HG03520 (cell line): Measurements from ENCODE around the gene COL4A1.

Experiments used
- ATAC-seq: cut with Tn5 transposase; IDR thresholded peaks from one replicate; pipeline ENCODE4 v1.9.1; 2021; ENCODE audit warnings: mild to moderate bottlenecking, moderate library complexity; ENCODE audit not compliant: unreplicated experiment

Gene COL4A1

DNA sequence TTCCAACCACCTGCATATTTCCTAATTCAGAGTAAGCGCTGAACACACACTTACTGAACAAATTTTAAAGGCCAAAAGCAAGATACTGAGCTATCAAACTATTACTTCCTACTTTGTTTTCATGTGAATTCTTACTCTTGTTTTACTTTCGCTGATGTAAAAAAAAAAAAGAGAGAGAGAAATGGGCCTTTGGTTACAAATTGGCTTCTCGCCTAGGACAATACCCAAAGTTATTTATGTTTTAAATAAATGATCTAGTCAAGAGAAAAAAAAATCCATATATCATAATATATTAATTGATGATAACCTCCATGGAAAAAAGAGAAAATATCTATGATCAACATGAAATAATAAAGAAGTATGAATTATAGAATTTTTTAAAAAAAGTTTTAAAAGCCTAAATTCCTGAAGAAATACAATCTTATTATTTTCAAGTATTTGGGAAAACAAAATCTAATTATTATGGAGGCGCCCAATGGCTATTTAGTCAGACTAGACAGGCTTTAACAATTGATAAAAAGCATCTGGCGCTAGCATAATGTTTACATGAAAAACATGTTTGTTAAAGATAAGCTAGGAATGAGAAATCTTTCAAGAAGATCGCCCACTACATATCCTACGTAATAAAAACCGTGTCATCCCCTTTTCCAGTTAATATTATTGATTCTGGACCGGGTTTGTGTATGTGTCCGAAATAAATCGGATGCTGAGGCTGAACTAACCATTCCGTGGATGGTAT is 9.0 kb downstream of the COL4A1 start:
- no peak for ATAC-seq

DNA sequence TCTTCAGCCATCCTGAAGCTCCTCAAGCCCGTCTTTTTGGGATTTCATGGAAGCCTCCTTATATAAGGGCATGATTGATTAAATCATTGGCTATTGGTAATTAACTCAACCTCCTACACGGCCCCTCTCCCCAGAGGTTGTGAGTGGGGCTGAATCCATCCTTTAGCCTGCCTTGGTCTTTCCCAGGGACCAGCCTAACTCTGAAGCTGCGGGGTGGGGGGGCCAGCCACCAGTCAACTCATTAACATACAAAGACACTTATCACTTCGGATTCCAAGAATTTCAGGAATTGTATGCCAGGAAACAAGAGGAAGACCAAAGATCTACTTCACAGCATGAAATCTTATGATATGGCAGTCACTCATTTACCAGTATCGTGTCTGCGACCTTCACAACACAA is 9.9 kb downstream of the COL4A1 start:
- ATAC-seq, result no peak

GRCh38 chr13:110294622-110295021 is 12.3 kb downstream of the COL4A1 start:
- no peak for ATAC-seq

GRCh38 chr13:110294146-110294545 is 12.8 kb downstream of the COL4A1 start:
- ATAC-seq, result no peak

GRCh38 chr13:110293649-110294048 is 13.3 kb downstream of the COL4A1 start:
- no peak for ATAC-seq

GRCh38 chr13:110293037-110293436 is 13.9 kb downstream of the COL4A1 start:
- no peak for ATAC-seq

DNA sequence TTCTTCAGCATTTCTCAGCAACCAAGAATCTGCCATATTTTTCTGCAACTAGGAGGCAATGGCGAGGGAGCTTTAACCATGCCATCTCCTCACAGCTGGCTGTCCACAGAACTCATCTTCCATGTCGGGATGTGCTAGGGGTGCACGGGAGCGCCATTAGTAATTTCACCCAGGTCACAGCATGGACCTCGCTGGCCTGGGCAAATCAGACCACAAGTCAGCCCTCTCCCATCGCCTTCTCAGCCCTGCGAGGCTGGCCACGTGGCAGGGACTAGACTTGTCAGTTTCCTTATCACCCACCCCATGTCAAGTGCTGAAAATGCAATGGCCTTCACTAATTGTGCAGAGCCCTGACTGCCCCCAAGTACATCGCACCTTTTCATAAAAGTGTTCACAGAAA is 15.7 kb downstream of the COL4A1 start:
- ATAC-seq, result no peak

DNA sequence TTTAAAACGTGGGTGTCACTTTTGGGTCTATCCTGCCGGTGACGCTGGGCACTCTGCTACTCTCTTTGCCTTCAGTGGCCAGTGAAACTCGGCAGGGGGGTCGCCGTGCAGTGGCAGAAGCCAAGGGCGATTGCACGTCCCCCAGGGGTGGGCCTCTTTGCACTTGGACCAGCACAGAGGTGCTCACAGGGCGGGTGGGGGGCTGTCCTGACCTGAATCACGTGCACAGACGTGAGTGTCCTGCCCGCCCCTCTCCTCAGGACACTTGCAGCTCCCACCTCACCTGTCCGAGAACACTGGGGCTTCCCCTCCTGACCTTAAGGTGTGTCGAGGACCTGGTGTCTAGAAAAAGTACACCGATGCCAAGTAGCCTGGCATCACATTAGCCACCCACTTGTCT is 16.1 kb downstream of the COL4A1 start:
- no peak for ATAC-seq

GRCh38 chr13:110290153-110290552 is 16.8 kb downstream of the COL4A1 start:
- no peak for ATAC-seq

- ATAC-seq, result no peak
These were observed 17.3 kb downstream of the COL4A1 start for GRCh38 chr13:110289661-110290060.

DNA sequence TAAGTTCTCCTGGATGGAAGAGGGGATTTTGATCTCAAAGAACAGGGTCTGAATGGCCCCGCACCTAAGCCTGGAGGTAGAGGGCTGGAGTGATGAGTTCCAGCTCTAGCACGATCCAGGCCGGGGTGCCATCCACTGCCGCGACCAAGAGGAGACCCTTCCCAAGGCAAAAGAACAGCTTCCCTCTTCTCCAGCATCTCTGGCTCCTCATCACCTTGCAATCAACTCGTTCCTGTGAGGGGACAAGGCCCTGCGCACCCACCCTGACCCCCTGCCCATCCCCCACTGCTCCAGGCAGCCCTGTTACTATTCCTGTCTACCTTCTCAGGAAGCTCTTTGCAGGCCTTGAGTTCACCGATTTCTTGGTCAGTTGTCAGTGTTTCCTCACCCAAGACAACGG is 17.8 kb downstream of the COL4A1 start:
- ATAC-seq, result no peak

- ATAC-seq, result no peak
These were observed 19.8 kb downstream of the COL4A1 start for GRCh38 chr13:110286833-110287819.

DNA sequence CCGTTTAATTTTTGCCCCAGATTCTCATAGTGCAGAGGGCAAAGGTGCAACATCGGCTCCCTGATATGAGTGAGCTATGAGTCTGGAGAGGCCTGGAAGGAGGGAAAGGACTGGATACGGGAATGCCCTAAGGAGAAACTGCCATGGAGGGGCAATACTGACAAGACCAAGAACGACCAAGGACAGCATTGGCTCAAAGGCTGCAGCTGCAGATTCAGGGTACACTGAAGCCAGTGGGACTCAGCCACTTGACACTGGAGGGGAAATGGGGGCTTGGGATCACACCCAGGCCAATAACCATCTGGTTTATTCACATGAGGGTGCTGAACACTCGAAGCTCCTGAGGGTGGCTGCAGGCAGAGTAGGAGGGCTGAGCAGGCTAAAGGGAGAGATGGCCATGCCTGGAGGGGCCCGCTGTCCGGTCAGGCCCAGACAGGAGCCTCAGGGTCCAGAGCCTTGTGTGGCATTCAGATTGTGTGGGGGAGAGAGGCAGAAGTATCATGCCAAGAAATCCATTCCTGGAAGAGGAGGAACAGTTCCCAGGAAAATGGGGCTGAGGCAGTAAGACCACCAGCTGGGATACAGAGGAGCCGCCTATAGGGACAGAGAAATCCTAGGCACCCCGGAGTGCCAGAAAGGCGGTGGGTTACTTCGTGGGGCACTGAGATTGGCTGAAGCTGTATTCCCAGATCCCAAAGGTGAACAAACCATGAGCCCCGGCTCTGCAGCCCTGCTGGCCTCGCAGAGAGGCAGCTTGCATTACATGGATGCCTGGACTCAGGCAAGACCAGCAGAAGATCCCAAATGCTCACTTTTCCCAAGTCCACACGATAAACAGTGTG is 20.7 kb downstream of the COL4A1 start:
- no peak for ATAC-seq

GRCh38 chr13:110284779-110285484 is 22.0 kb downstream of the COL4A1 start:
- ATAC-seq, result no peak

GRCh38 chr13:110283736-110284517 is 23.0 kb downstream of the COL4A1 start:
- no peak for ATAC-seq

DNA sequence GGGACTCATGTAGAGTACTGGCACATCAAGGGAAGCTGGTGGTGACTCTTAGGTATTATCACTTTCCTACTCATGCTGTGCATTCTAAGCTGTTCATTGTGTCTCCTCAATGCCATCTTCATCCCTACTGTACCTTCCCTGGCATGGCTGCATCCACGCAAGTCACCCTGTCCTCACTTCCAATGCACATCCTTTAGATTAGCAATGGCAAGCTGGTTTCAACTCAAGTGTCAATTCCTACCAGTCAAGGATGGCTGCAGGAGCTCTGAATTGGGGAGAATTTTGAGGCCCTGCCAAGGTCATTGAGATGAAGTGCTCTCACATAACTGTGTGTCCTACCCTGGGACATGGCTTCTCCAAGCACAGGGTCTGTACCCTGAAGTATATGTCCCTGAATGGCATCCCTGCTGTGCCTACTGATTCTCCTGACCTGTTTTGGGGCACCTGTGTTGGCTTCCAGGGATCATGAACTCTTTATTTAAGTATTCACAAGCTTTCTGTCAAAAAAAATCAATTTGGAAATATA is 24.6 kb downstream of the COL4A1 start:
- no peak for ATAC-seq

- no peak for ATAC-seq
These were observed 25.2 kb downstream of the COL4A1 start for GRCh38 chr13:110281736-110282135.

DNA sequence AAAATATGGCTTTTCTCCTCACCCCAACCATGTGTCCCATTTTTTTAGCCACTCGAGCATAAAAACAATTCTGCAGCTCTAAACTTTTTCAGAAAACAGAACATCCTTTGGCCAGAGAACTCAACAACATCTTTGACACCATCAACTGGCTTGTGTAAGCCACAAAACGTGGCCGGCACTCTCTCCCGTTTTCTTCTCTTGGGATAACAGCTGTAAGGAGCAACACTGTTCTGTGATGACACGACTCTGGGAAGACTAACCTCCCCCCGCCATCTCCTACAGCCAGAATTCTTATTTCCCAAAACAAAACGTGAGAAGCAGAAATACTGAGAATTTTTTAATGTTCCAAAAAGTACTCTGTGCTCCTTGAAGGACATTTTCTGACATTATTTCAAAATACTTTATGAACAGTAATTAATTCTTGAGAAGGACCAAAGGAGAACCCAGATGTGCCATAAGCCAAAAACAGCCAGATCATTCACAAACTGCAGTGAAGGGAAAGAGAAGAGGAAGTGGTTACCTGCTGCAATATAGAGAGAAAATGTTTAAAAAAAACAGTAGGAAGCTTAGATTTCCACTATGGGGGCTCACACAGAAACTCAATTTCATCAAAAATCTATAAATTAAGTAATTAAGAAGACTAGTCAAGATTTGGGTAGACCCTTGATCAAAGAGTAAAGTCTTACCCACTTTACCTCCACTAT is 25.8 kb downstream of the COL4A1 start:
- no peak for ATAC-seq
